K562 (cell line): ENCODE measurements around the gene ZSWIM1. TPM values are rescaled to one million over a fixed set of nuclear protein-coding genes. Genes with fewer than 3 reads are reported as not detected.
A peak's percentile ranks its signal among the peaks of the same experiment; 100 is the strongest.

Experiments used
- NFIC ChIP-seq: fragments of 450-650 bp; IDR thresholded peaks from 2 replicates; pipeline ENCODE4 v1.6.1; 2017; ENCODE audit warnings: mild to moderate bottlenecking, inconsistent platforms
- POLR2G ChIP-seq: fragments of 200-400 bp; formaldehyde crosslinking; IDR thresholded peaks from 2 replicates; pipeline ENCODE4 v1.6.1; 2017; ENCODE audit warnings: low read depth, mild to moderate bottlenecking, antibody characterized with exemption, low read length, moderate library complexity
- RBM34 ChIP-seq: fragments of 200-400 bp; formaldehyde crosslinking; IDR thresholded peaks from 2 replicates; pipeline ENCODE4 v1.6.1; 2018; ENCODE audit warnings: low read length, borderline replicate concordance; ENCODE audit not compliant: insufficient read depth
- ZFX ChIP-seq: sonication (generic); formaldehyde crosslinking; IDR thresholded peaks from 2 replicates; pipeline ENCODE4 v1.8.0; 2022; ENCODE audit warnings: mild to moderate bottlenecking, missing genetic modification reagents, moderate library complexity
- ZKSCAN8 ChIP-seq: fragments of 200-800 bp; sonication (Bioruptor generic); IDR thresholded peaks from 2 replicates; pipeline ENCODE4 v1.6.1; 2016; ENCODE audit warnings: missing genetic modification characterization, missing compliant biosample characterization
- ZNF668 ChIP-seq: fragments of 250-450 bp; sonication (Bioruptor Pico); IDR thresholded peaks from 2 replicates; pipeline ENCODE4 v1.8.0; 2022; ENCODE audit warnings: mild to moderate bottlenecking, inconsistent platforms
- polyA plus RNA-seq, 8 experiments: library from polyadenylated mRNA; depleted of rRNA in 4 of 8; stranded (reverse) in 5 of 8; unstranded in 3 of 8; fragments of >200 nt; fragmentation: Nextera tagmentation in 2 of 8; fragmentation: Illumina TruSeq in 1 of 8; extraction: Ambion mirVana in 2 of 8; extraction: Trizol in 1 of 8; gene quantifications; 2 replicates each; pipeline versions ENCODE4 v1.2.1 to v1.2.3, GENCODE V29; 2011 to 2014; ENCODE audit warnings: inconsistent platforms in 1 of 8, missing spikeins in 1 of 8
- total RNA-seq, 7 experiments: library from RNA; depleted of rRNA in 6 of 7; stranded (reverse); fragments of >200 nt in 6 of 7; fragmentation: Illumina TruSeq in 2 of 7; extraction: Trizol in 2 of 7; gene quantifications; 2 replicates each; pipeline versions ENCODE4 v1.2.1 to v1.2.3, GENCODE V29; 2011 to 2021; ENCODE audit warnings: low replicate concordance in 1 of 7
- TF ChIP-seq, protein P1 (sequence below): fragments of 250-450 bp; sonication (Bioruptor Pico); IDR thresholded peaks from 2 replicates; pipeline ENCODE4 v1.4.0; 2020
- TF ChIP-seq, protein P2 (sequence below): fragments of 250-450 bp; sonication (Bioruptor Pico); IDR thresholded peaks from 2 replicates; pipeline ENCODE4 v1.5.0; 2021; ENCODE audit warnings: mild to moderate bottlenecking, moderate library complexity
- TF ChIP-seq, protein P3 (sequence below), 2 experiments: fragments of 450-650 bp; conservative IDR thresholded peaks; 2 replicates each; pipeline ENCODE4 v1.6.1; 2017; ENCODE audit warnings: mild to moderate bottlenecking in 2 of 2, moderate library complexity in 2 of 2
- TF ChIP-seq, protein P4 (sequence below): IDR thresholded peaks from 2 replicates; pipeline ENCODE4 v1.6.1; 2011; ENCODE audit warnings: borderline replicate concordance, low read depth, mild to moderate bottlenecking, moderate library complexity, low read length; ENCODE audit not compliant: insufficient read depth, poor library complexity, severe bottlenecking
- TF ChIP-seq, protein P5 (sequence below): fragments of 450-650 bp; IDR thresholded peaks from 2 replicates; pipeline ENCODE4 v1.6.1; 2018; ENCODE audit warnings: mild to moderate bottlenecking, low read depth; ENCODE audit not compliant: partially characterized antibody

ZSWIM1 gene
- total and polyA plus RNA-seq, 9 of the 15 experiments (the other 6 are each of a cell fraction or from before 2014, with no cell fraction given) = 2.5 to 15.6 (median 9.5) TPM

DNA sequence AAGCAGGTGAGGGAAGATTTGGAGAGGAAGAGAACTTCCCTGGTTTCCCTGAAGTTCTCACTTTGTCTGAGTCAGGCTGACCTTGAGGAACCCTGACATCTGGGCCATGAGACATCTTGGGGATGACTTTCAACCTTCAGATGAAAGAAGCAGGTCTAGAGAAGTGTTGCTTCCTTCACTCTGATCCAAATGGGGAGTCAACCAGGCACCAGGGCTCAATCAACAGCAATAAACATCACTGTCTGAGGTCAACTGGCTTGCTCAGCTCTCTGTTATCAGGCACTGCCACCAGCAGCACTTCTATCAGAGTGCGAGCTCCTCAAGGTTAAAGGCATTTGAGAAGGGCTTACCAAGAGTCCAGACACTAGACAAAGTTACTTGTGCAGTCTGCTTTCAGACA lies 30.1 kb upstream of the ZSWIM1 start (continued):
- TF ChIP-seq, protein P1, sequence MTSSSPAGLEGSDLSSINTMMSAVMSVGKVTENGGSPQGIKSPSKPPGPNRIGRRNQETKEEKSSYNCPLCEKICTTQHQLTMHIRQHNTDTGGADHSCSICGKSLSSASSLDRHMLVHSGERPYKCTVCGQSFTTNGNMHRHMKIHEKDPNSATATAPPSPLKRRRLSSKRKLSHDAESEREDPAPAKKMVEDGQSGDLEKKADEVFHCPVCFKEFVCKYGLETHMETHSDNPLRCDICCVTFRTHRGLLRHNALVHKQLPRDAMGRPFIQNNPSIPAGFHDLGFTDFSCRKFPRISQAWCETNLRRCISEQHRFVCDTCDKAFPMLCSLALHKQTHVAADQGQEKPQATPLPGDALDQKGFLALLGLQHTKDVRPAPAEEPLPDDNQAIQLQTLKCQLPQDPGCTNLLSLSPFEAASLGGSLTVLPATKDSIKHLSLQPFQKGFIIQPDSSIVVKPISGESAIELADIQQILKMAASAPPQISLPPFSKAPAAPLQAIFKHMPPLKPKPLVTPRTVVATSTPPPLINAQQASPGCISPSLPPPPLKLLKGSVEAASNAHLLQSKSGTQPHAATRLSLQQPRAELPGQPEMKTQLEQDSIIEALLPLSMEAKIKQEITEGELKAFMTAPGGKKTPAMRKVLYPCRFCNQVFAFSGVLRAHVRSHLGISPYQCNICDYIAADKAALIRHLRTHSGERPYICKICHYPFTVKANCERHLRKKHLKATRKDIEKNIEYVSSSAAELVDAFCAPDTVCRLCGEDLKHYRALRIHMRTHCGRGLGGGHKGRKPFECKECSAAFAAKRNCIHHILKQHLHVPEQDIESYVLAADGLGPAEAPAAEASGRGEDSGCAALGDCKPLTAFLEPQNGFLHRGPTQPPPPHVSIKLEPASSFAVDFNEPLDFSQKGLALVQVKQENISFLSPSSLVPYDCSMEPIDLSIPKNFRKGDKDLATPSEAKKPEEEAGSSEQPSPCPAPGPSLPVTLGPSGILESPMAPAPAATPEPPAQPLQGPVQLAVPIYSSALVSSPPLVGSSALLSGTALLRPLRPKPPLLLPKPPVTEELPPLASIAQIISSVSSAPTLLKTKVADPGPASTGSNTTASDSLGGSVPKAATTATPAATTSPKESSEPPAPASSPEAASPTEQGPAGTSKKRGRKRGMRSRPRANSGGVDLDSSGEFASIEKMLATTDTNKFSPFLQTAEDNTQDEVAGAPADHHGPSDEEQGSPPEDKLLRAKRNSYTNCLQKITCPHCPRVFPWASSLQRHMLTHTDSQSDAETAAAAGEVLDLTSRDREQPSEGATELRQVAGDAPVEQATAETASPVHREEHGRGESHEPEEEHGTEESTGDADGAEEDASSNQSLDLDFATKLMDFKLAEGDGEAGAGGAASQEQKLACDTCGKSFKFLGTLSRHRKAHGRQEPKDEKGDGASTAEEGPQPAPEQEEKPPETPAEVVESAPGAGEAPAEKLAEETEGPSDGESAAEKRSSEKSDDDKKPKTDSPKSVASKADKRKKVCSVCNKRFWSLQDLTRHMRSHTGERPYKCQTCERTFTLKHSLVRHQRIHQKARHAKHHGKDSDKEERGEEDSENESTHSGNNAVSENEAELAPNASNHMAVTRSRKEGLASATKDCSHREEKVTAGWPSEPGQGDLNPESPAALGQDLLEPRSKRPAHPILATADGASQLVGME (CRISPR knock-in tag) = no peak
- TF ChIP-seq ZNF668 (CRISPR knock-in tag) = no peak
- TF ChIP-seq, protein P2, sequence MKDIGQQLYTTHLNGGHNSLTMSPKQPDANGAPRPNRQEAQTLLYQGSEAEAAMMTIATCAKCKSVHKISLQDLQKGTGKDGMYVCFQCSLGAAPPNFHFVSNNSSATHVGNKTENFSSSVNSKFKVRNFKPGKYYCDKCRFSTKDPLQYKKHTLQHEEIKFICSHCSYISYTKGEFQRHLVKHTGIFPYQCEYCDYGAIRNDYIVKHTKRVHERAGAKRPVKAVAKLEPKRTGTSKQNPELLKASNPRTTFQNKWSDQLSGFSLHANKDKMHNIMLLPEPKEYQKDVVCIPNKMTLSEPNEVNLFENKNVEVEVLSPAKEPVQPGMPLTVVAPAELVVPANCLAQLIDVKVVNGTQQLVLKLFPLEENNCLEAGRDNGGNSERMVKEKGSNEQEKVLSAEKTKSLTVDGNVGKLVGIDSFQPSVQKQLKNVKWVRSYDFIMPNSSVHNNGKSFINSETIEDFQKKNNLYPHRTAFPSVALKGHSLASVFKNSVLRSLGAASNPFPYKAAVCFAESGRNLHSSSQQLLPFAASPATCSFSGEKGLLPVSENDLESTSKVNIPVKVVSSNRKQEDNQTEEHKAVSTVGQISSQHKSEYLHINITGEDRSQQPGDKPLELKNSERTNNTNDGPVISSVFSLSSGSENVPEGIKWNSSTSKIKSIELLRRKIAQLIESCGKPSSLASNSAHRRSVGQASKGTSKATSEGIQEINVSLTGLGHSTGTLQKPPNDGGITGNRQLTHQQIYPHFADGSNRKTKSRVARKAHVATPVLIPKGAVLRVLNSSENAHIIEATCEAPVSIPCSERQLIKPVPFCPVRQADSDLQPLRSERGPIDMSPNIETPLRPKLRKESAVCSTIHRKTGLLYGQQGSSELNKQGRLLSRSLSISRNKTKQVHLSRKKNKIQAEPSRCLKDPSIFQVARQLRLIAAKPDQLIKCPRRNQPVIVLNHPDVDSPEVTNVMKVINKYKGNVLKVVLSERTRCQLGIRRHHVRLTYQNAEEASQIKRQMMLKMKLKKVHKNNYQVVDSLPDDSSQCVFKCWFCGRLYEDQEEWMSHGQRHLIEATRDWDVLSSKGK = no peak
- TF ChIP-seq NFIC = peak; percentile 47; the same call in 1 of the 2 replicates
- TF ChIP-seq, protein P3, sequence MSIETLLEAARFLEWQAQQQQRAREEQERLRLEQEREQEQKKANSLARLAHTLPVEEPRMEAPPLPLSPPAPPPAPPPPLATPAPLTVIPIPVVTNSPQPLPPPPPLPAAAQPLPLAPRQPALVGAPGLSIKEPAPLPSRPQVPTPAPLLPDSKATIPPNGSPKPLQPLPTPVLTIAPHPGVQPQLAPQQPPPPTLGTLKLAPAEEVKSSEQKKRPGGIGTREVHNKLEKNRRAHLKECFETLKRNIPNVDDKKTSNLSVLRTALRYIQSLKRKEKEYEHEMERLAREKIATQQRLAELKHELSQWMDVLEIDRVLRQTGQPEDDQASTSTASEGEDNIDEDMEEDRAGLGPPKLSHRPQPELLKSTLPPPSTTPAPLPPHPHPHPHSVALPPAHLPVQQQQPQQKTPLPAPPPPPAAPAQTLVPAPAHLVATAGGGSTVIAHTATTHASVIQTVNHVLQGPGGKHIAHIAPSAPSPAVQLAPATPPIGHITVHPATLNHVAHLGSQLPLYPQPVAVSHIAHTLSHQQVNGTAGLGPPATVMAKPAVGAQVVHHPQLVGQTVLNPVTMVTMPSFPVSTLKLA (conservative IDR thresholded peaks at IDR 0.05) = 0 out of 4 replicates have a peak, but pooled peaks of 1 of the 2 experiments have one; percentile 27
- TF ChIP-seq, protein P4, sequence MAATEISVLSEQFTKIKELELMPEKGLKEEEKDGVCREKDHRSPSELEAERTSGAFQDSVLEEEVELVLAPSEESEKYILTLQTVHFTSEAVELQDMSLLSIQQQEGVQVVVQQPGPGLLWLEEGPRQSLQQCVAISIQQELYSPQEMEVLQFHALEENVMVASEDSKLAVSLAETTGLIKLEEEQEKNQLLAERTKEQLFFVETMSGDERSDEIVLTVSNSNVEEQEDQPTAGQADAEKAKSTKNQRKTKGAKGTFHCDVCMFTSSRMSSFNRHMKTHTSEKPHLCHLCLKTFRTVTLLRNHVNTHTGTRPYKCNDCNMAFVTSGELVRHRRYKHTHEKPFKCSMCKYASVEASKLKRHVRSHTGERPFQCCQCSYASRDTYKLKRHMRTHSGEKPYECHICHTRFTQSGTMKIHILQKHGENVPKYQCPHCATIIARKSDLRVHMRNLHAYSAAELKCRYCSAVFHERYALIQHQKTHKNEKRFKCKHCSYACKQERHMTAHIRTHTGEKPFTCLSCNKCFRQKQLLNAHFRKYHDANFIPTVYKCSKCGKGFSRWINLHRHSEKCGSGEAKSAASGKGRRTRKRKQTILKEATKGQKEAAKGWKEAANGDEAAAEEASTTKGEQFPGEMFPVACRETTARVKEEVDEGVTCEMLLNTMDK = no peak
- TF ChIP-seq POLR2G = no peak
- TF ChIP-seq RBM34 = no peak
- TF ChIP-seq, protein P5, sequence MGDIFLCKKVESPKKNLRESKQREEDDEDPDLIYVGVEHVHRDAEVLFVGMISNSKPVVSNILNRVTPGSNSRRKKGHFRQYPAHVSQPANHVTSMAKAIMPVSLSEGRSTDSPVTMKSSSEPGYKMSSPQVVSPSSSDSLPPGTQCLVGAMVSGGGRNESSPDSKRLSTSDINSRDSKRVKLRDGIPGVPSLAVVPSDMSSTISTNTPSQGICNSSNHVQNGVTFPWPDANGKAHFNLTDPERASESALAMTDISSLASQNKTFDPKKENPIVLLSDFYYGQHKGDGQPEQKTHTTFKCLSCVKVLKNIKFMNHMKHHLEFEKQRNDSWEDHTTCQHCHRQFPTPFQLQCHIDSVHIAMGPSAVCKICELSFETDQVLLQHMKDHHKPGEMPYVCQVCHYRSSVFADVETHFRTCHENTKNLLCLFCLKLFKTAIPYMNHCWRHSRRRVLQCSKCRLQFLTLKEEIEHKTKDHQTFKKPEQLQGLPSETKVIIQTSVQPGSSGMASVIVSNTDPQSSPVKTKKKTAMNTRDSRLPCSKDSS = no peak
- TF ChIP-seq ZKSCAN8 = no peak
- no peak for TF ChIP-seq ZFX
